NOMO-1 treated with dmso at 0.1 percent for 144 hours (cell line): ENCODE measurements around the gene ESPNL.
"Not testable (repeated sequence)": the region's sequence is repeated elsewhere in the genome, so short reads cannot be mapped to it uniquely, and the experiment has no call there.

Source experiments
- DNase-seq: peaks from one replicate; lab custom pipeline; 2025; ENCODE audit not compliant: unreplicated experiment; lab: John Stamatoyannopoulos, UW

Gene ESPNL

GRCh38 chr2:238114851-238115660 lies 14.9 kb downstream of the ESPNL start:
- no peak for DNase-seq

GRCh38 chr2:238115709-238116108 lies 15.6 kb downstream of the ESPNL start:
- not testable (repeated sequence) for DNase-seq

- no peak for DNase-seq
Measured at GRCh38 chr2:238116298-238117198, 16.4 kb downstream of the ESPNL start.

GRCh38 chr2:238117199-238118154 lies 17.3 kb downstream of the ESPNL start:
- no peak for DNase-seq

- DNase-seq: no peak
Measured at GRCh38 chr2:238119756-238120462, 19.8 kb downstream of the ESPNL start.

GRCh38 chr2:238120463-238121298 lies 20.5 kb downstream of the ESPNL start:
- DNase-seq: no peak

- DNase-seq: no peak
Measured at GRCh38 chr2:238121511-238122286, 21.6 kb downstream of the ESPNL start.

GRCh38 chr2:238122287-238123217 lies 22.4 kb downstream of the ESPNL start:
- no peak for DNase-seq

- no peak for DNase-seq
Measured at GRCh38 chr2:238123218-238123971, 23.3 kb downstream of the ESPNL start.

- no peak for DNase-seq
Measured at GRCh38 chr2:238123991-238124470, 23.9 kb downstream of the ESPNL start.

GRCh38 chr2:238124488-238125126 lies 24.5 kb downstream of the ESPNL start:
- DNase-seq: no peak

- no peak for DNase-seq
Measured at GRCh38 chr2:238125127-238125885, 25.2 kb downstream of the ESPNL start.

GRCh38 chr2:238126338-238126737 lies 26.2 kb downstream of the ESPNL start:
- no peak for DNase-seq

GRCh38 chr2:238126775-238127164 lies 26.6 kb downstream of the ESPNL start:
- DNase-seq: no peak
